Natural killer cell (primary cell): ENCODE measurements around the gene SLC25A22. TPM values are rescaled to one million over a fixed set of nuclear protein-coding genes. Genes with fewer than 3 reads are reported as not detected.

Experiments used
- ATAC-seq, 3 donors: fragments of 150-1000 bp in 2 of 3; fragments of 200-7000 bp in 1 of 3; cut with Tn5 transposase; 1 replicate in 1 of 3; 2 replicates in 2 of 3; pipeline ENCODE4 v1.10.0; 2021; ENCODE audit warnings: mild to moderate bottlenecking in 2 of 3, moderate library complexity in 2 of 3
- DNase-seq, 2 donors: peaks; one replicate each; pipeline versions ENCODE4 v3.0.0 to v3.0.0-alpha.2; 2013 to 2021; ENCODE audit warnings: mixed read lengths in 1 of 2
- H3K27ac ChIP-seq: one replicate; pipeline ENCODE4 v1.5.1; 2013; ENCODE audit warnings: mild to moderate bottlenecking, low read length
- H3K27me3 ChIP-seq: one replicate; pipeline ENCODE4 v1.6.1; 2013; ENCODE audit warnings: low read length; ENCODE audit not compliant: control insufficient read depth, insufficient read depth
- H3K36me3 ChIP-seq: one replicate; pipeline ENCODE4 v1.6.1; 2013; ENCODE audit warnings: low read length; ENCODE audit not compliant: control insufficient read depth, insufficient read depth
- H3K4me1 ChIP-seq: one replicate; pipeline ENCODE4 v1.6.1; 2013; ENCODE audit warnings: low read length; ENCODE audit not compliant: control insufficient read depth, insufficient read depth
- H3K4me3 ChIP-seq: one replicate; pipeline ENCODE4 v1.5.1; 2013; ENCODE audit warnings: low read length
- H3K9me3 ChIP-seq: one replicate; pipeline ENCODE4 v1.6.1; 2013; ENCODE audit warnings: low read length; ENCODE audit not compliant: control insufficient read depth, insufficient read depth
- H3K27ac Mint-ChIP-seq, 2 donors: one replicate each; pipeline ENCODE4 v1.8.0; 2022; ENCODE audit warnings: mild to moderate bottlenecking in 2 of 2, mixed read lengths in 2 of 2, moderate library complexity in 1 of 2
- H3K27me3 Mint-ChIP-seq, 2 donors: one replicate each; pipeline ENCODE4 v1.8.0; 2022; ENCODE audit warnings: low read depth in 2 of 2, mixed read lengths in 2 of 2
- H3K36me3 Mint-ChIP-seq: one replicate; pipeline ENCODE4 v1.8.0; 2022; ENCODE audit warnings: mixed read lengths
- H3K4me1 Mint-ChIP-seq, 2 donors: one replicate each; pipeline ENCODE4 v1.8.0; 2022; ENCODE audit warnings: mixed read lengths in 2 of 2
- H3K4me3 Mint-ChIP-seq: one replicate; pipeline ENCODE4 v1.8.0; 2022; ENCODE audit warnings: mild to moderate bottlenecking, moderate library complexity, mixed read lengths
- H3K9me3 Mint-ChIP-seq, 2 donors: one replicate each; pipeline ENCODE4 v1.8.0; 2022; ENCODE audit warnings: mixed read lengths in 2 of 2
- CTCF ChIP-seq: fragments of 200-600 bp; IDR thresholded peaks from one replicate; pipeline ENCODE4 v1.8.0; 2022; ENCODE audit warnings: antibody characterized with exemption
- WGBS: methylation state at CpG from one replicate; pipeline ENCODE4 v1.1.7; 2013; ENCODE audit warnings: missing lambda C conversion rate; ENCODE audit not compliant: insufficient coverage; 5-methylcytosine and 5-hydroxymethylcytosine counted together
- intact Hi-C: fragments of 100-400 bp; cut with micrococcal nuclease; formaldehyde crosslinking; loops from one replicate; pipeline ENCODE4 v1.14.2; 2022
- total RNA-seq, 4 donors: library from RNA; stranded (reverse); fragments of 120-200 nt in 1 of 4; gene quantifications; one replicate each; pipeline versions ENCODE4 v1.2.3 to v1.2.4, GENCODE V29; 2013 to 2022

SLC25A22 gene
- total RNA-seq, 3 donors from 2014 or later (not counting 1 experiment from before 2014, with no cell fraction given), result 22.8 to 34.6 (median 31.5) TPM

GRCh38 chr11:776561-777287, 21.4 kb downstream of the SLC25A22 start:
- Mint-ChIP-seq H3K27ac (peak overlapping the region in 1 of 2 donors; percentile 75), H3K4me3 (peak overlapping the region; percentile 73), H3K9me3 (no peaks in the 10 kb centered on the region), H3K4me1 (peaks cover 0 to 13% of the 10 kb centered on the region in 2 donors), H3K27me3 (no peaks in the 10 kb centered on the region), H3K36me3 (no peaks in the 10 kb centered on the region)
- H3K4me3 ChIP-seq, result peak overlapping the region; percentile 56
- DNase-seq (peak in 1 of 2 donors; percentile 36), ATAC-seq (peak; percentile 44 to 58 (median 49))
- peaks cover 34% of the 10 kb centered on the region for H3K4me1 ChIP-seq
- no peaks in the 10 kb centered on the region for H3K9me3 ChIP-seq
- H3K27me3 ChIP-seq, result no peaks in the 10 kb centered on the region
- peaks cover 4% of the 10 kb centered on the region for H3K36me3 ChIP-seq
- intact Hi-C loops, result loop anchor here (1.0 kb wide), 1 partner anchor 20 kb away; no protein-coding TSS in a partner anchor
- no peak for TF ChIP-seq CTCF
- no peak overlapping the region for H3K27ac ChIP-seq
- under 1% methylated on average over 61 of the region's 65 CpGs for WGBS

- WGBS, result 56% methylated on average over 11 of the region's 11 CpGs
- Mint-ChIP-seq H3K27ac (peak overlapping the region in 1 of 2 donors; percentile 75), H3K27me3 (no peaks in the 10 kb centered on the region), H3K4me3 (peak overlapping the region; percentile 73), H3K36me3 (no peaks in the 10 kb centered on the region), H3K9me3 (no peaks in the 10 kb centered on the region), H3K4me1 (peaks cover 0 to 13% of the 10 kb centered on the region in 2 donors)
- intact Hi-C loops, result no loop called here
- no peaks in the 10 kb centered on the region for H3K27me3 ChIP-seq
- no peak overlapping the region for H3K27ac ChIP-seq
- H3K4me3 ChIP-seq, result peak overlapping the region; percentile 56
- ATAC-seq (no peak), DNase-seq (no peak)
- TF ChIP-seq CTCF, result no peak
- peaks cover 8% of the 10 kb centered on the region for H3K36me3 ChIP-seq
- peaks cover 34% of the 10 kb centered on the region for H3K4me1 ChIP-seq
- no peaks in the 10 kb centered on the region for H3K9me3 ChIP-seq
These were observed 21.9 kb downstream of the SLC25A22 start for GRCh38 chr11:776263-776560.

- peaks cover 34% of the 10 kb centered on the region for H3K4me1 ChIP-seq
- no peak overlapping the region for H3K4me3 ChIP-seq
- WGBS, result 87% methylated on average over 19 of the region's 20 CpGs
- no peaks in the 10 kb centered on the region for H3K9me3 ChIP-seq
- no peaks in the 10 kb centered on the region for H3K9me3 Mint-ChIP-seq
- peaks cover 14% of the 10 kb centered on the region for H3K36me3 ChIP-seq
- no peak for ATAC-seq
- no peaks in the 10 kb centered on the region for H3K36me3 Mint-ChIP-seq
- no peaks in the 10 kb centered on the region for H3K27me3 ChIP-seq
- H3K27ac Mint-ChIP-seq, result no peak overlapping the region
- H3K27me3 Mint-ChIP-seq, result no peaks in the 10 kb centered on the region
- no peak for DNase-seq
- H3K4me3 Mint-ChIP-seq, result peak overlapping the region; percentile 56
- intact Hi-C loops, result no loop called here
- TF ChIP-seq CTCF, result no peak
- no peak overlapping the region for H3K27ac ChIP-seq
- H3K4me1 Mint-ChIP-seq, result peaks cover 0 to 13% of the 10 kb centered on the region in 2 donors
These were observed 23.0 kb downstream of the SLC25A22 start for GRCh38 chr11:774873-775592.
